ENCODE data around the gene ACOT8. TPM values are rescaled to one million over a fixed set of nuclear protein-coding genes. Genes with fewer than 3 reads are reported as not detected.

ACOT8 gene
- total and polyA plus RNA-seq, 2 donors (not counting 1 experiment from before 2014, with no cell fraction given), result 32.4 to 64.7 TPM

DNA sequence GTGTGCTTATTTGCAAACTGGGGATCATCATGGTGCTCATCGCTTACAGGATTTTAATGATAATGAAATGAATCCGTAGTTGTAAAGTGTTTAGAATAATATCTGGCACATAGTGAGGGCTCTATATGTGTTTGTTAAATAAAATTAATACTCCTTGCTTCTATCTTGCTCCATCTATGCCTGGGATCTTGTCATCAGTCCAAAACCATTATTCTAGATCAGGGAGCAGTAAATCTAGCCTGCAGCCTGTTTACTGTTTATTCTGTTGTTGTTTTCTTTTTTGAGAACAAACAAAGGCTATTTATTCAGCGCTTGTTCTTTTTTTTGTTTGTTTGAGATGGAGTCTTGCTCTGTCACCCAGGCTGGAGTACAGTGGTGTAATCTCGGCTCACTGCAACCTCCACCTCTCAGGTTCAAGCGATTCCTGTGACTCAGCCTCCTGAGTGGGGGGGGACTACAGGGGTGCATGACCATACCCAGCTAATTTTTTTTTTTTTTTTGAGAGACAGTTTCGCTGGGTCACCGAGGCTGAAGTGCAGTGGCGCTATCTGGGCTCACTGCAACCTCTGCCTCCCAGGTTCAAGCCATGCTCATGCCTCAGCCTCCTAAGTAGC lies 8.1 kb downstream of the ACOT8 start:
- H3K4me1 ChIP-seq (ENCODE audit: control insufficient read depth in 2 of 2, insufficient read depth in 2 of 2, low read length in 2 of 2), result no peaks in the 10 kb centered on the region
- no peak overlapping the region for H3K27ac ChIP-seq (ENCODE audit: low read length in 2 of 2)
- no peak overlapping the region for H3K4me3 ChIP-seq (ENCODE audit: control extremely low read depth in 1 of 5, extremely low read depth in 1 of 5, insufficient read depth in 1 of 5, low read depth in 2 of 5, low read length in 4 of 5)
- H4K20me1 ChIP-seq (ENCODE audit: control insufficient read depth, insufficient read depth, low read length, poor library complexity, severe bottlenecking), result no peaks in the 10 kb centered on the region
- no peaks in the 10 kb centered on the region for H3K9me3 Mint-ChIP-seq (ENCODE audit: insufficient read depth)
- ChIA-PET CTCF (interaction anchor here (0.7 kb wide), 1 partner anchor 27 kb away, joined by 3 read pairs; no protein-coding TSS in a partner anchor), POLR2A (no interaction called here)
- no peaks in the 10 kb centered on the region for H3K4me1 Mint-ChIP-seq
- no peak overlapping the region for H3K4me2 ChIP-seq (replicated peaks; ENCODE audit: low read depth, low read length, poor library complexity, severe bottlenecking)
- no peak for TF ChIP-seq EZH2 (IDR thresholded peaks at IDR 0.05; ENCODE audit: borderline replicate concordance, insufficient read depth, low read depth, low read length, poor library complexity, severe bottlenecking)
- TF ChIP-seq, protein P1, sequence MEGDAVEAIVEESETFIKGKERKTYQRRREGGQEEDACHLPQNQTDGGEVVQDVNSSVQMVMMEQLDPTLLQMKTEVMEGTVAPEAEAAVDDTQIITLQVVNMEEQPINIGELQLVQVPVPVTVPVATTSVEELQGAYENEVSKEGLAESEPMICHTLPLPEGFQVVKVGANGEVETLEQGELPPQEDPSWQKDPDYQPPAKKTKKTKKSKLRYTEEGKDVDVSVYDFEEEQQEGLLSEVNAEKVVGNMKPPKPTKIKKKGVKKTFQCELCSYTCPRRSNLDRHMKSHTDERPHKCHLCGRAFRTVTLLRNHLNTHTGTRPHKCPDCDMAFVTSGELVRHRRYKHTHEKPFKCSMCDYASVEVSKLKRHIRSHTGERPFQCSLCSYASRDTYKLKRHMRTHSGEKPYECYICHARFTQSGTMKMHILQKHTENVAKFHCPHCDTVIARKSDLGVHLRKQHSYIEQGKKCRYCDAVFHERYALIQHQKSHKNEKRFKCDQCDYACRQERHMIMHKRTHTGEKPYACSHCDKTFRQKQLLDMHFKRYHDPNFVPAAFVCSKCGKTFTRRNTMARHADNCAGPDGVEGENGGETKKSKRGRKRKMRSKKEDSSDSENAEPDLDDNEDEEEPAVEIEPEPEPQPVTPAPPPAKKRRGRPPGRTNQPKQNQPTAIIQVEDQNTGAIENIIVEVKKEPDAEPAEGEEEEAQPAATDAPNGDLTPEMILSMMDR (IDR thresholded peaks at IDR 0.05), result no peak
- no peak overlapping the region for H3K9ac ChIP-seq (ENCODE audit: low read length)
- ATAC-seq (ENCODE audit: low read depth) (no peak), DNase-seq (no peak)
- peaks cover 23% of the 10 kb centered on the region for H3K79me2 ChIP-seq (ENCODE audit: control insufficient read depth, insufficient read depth, low read length)
- H3K27me3 ChIP-seq (replicated peaks in 1 of 4; ENCODE audit: control extremely low read depth in 1 of 4, control insufficient read depth in 3 of 4, insufficient read depth in 4 of 4, low read length in 3 of 4), result no peaks in the 10 kb centered on the region
- no peak overlapping the region for H3K4me3 Mint-ChIP-seq
- H3K27me3 Mint-ChIP-seq, result no peaks in the 10 kb centered on the region
- intact Hi-C loops (cut with micrococcal nuclease), result no loop called here
- H3K9me3 ChIP-seq (ENCODE audit: control extremely low read depth in 1 of 3, control insufficient read depth in 2 of 3, insufficient read depth in 1 of 3, low read length in 2 of 3), result no peaks in the 10 kb centered on the region
- H2AFZ ChIP-seq (ENCODE audit: insufficient read depth, low read depth, low read length, poor library complexity, severe bottlenecking), result no peak overlapping the region
- peaks cover 9 to 64% of the 10 kb centered on the region in 2 experiments for H3K36me3 ChIP-seq (replicated peaks in 1 of 2; ENCODE audit: control extremely low read depth in 1 of 2, control insufficient read depth in 1 of 2, extremely low read depth in 1 of 2, insufficient read depth in 2 of 2, low read length in 1 of 2)
- WGBS (ENCODE audit: insufficient coverage), result 100% methylated on average over 2 of the region's 8 CpGs
- H3K27ac Mint-ChIP-seq, result no peak overlapping the region

DNA sequence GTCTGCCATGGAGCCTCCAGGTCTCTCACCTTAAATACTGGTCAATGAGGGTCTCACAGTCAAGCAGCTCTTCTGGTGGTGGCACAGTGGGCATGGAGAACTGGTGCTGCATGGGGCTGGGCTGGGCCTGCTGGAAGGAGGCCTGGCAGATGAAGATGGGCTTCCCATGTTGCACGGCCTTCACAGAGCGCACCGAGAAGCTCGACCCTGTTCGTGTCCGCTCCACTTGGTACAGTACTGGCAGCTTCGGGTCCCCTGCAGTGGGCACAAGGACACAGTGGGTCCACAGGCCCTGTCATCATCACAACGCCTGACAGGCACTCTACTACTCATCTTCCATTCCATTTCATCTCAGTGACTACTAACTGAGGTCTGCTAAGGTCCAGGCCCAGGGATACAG lies 8.8 kb downstream of the ACOT8 start:
- Mint-ChIP-seq H3K27ac (no peak overlapping the region), H3K4me1 (no peaks in the 10 kb centered on the region), H3K4me3 (no peak overlapping the region), H3K27me3 (no peaks in the 10 kb centered on the region), H3K9me3 (ENCODE audit: insufficient read depth) (no peaks in the 10 kb centered on the region)
- H3K27me3 ChIP-seq (replicated peaks in 1 of 4; ENCODE audit: control extremely low read depth in 1 of 4, control insufficient read depth in 3 of 4, insufficient read depth in 4 of 4, low read length in 3 of 4), result no peaks in the 10 kb centered on the region
- H3K4me2 ChIP-seq (replicated peaks; ENCODE audit: low read depth, low read length, poor library complexity, severe bottlenecking), result no peak overlapping the region
- H3K79me2 ChIP-seq (ENCODE audit: control insufficient read depth, insufficient read depth, low read length), result peaks cover 16% of the 10 kb centered on the region
- no peaks in the 10 kb centered on the region for H4K20me1 ChIP-seq (ENCODE audit: control insufficient read depth, insufficient read depth, low read length, poor library complexity, severe bottlenecking)
- H3K9ac ChIP-seq (ENCODE audit: low read length), result no peak overlapping the region
- H3K36me3 ChIP-seq (replicated peaks in 1 of 2; ENCODE audit: control extremely low read depth in 1 of 2, control insufficient read depth in 1 of 2, extremely low read depth in 1 of 2, insufficient read depth in 2 of 2, low read length in 1 of 2), result peaks cover 9 to 64% of the 10 kb centered on the region in 2 experiments
- WGBS (ENCODE audit: insufficient coverage), result 98% methylated on average over 8 of the region's 8 CpGs
- no peak for ATAC-seq (ENCODE audit: low read depth)
- no peak overlapping the region for H3K4me3 ChIP-seq (ENCODE audit: control extremely low read depth in 1 of 5, extremely low read depth in 1 of 5, insufficient read depth in 1 of 5, low read depth in 2 of 5, low read length in 4 of 5)
- ChIA-PET POLR2A (no interaction called here), CTCF (no interaction called here)
- H2AFZ ChIP-seq (ENCODE audit: insufficient read depth, low read depth, low read length, poor library complexity, severe bottlenecking), result no peak overlapping the region
- H3K27ac ChIP-seq (ENCODE audit: low read length in 2 of 2), result no peak overlapping the region
- no peaks in the 10 kb centered on the region for H3K4me1 ChIP-seq (ENCODE audit: control insufficient read depth in 2 of 2, insufficient read depth in 2 of 2, low read length in 2 of 2)
- TF ChIP-seq, protein P1 (IDR thresholded peaks at IDR 0.05), result no peak
- no peak for TF ChIP-seq EZH2 (IDR thresholded peaks at IDR 0.05; ENCODE audit: borderline replicate concordance, insufficient read depth, low read depth, low read length, poor library complexity, severe bottlenecking)
- DNase-seq, result no peak
- no peaks in the 10 kb centered on the region for H3K9me3 ChIP-seq (ENCODE audit: control extremely low read depth in 1 of 3, control insufficient read depth in 2 of 3, insufficient read depth in 1 of 3, low read length in 2 of 3)
- intact Hi-C loops (cut with micrococcal nuclease), result no loop called here

All from B cell (primary cell).